H9 (cell line): ENCODE measurements around the gene TRMT61A. TPM values are rescaled to one million over a fixed set of nuclear protein-coding genes. Genes with fewer than 3 reads are reported as not detected.

Experiments used
- DNase-seq: peaks from one replicate; pipeline ENCODE4 v3.0.0-alpha.2; 2017
- H2AFZ ChIP-seq: one replicate; pipeline ENCODE4 v1.6.1; 2013; ENCODE audit warnings: mild to moderate bottlenecking, low read length, control low read depth, moderate library complexity
- H2AK5ac ChIP-seq: 2 replicates; pipeline ENCODE4 v1.6.1; 2013; ENCODE audit warnings: low read length, control low read depth, mixed read lengths; ENCODE audit not compliant: insufficient read length
- H2BK120ac ChIP-seq: one replicate; pipeline ENCODE4 v1.6.1; 2013; ENCODE audit warnings: low read depth, mild to moderate bottlenecking, low read length, control low read depth, inconsistent platforms; ENCODE audit not compliant: poor library complexity, severe bottlenecking
- H2BK12ac ChIP-seq: 2 replicates; pipeline ENCODE4 v1.6.1; 2013; ENCODE audit warnings: low read length, control low read depth, mixed read lengths, low read depth; ENCODE audit not compliant: insufficient read length
- H2BK15ac ChIP-seq: 2 replicates; pipeline ENCODE4 v1.6.1; 2013; ENCODE audit warnings: low read depth, low read length, control low read depth
- H2BK20ac ChIP-seq: one replicate; pipeline ENCODE4 v1.6.1; 2013; ENCODE audit warnings: low read depth, mild to moderate bottlenecking, low read length, control low read depth, inconsistent platforms; ENCODE audit not compliant: poor library complexity, severe bottlenecking
- H2BK5ac ChIP-seq: 2 replicates; pipeline ENCODE4 v1.6.1; 2013; ENCODE audit warnings: low read length, control low read depth, mixed read lengths; ENCODE audit not compliant: insufficient read length
- H3K14ac ChIP-seq: 2 replicates; pipeline ENCODE4 v1.6.1; 2013; ENCODE audit warnings: low read length, control low read depth; ENCODE audit not compliant: insufficient read depth
- H3K18ac ChIP-seq: 2 replicates; pipeline ENCODE4 v1.6.1; 2013; ENCODE audit warnings: low read depth, mild to moderate bottlenecking, mixed read lengths, low read length, control low read depth; ENCODE audit not compliant: insufficient read length
- H3K23ac ChIP-seq: 2 replicates; pipeline ENCODE4 v1.6.1; 2013; ENCODE audit warnings: low read length, control low read depth, mixed read lengths, low read depth; ENCODE audit not compliant: insufficient read length
- H3K23me2 ChIP-seq: 2 replicates; pipeline ENCODE4 v1.6.1; 2013; ENCODE audit warnings: low read depth, mild to moderate bottlenecking, mixed read lengths, low read length, control low read depth; ENCODE audit not compliant: insufficient read length, poor library complexity, severe bottlenecking
- H3K27ac ChIP-seq: 2 replicates; pipeline ENCODE4 v1.5.1; 2013; ENCODE audit warnings: low read length, control low read depth, mixed read lengths, low read depth; ENCODE audit not compliant: insufficient read length
- H3K27me3 ChIP-seq: 2 replicates; pipeline ENCODE4 v1.6.1; 2013; ENCODE audit warnings: low read length, control low read depth, inconsistent platforms; ENCODE audit not compliant: insufficient read depth
- H3K4ac ChIP-seq: 2 replicates; pipeline ENCODE4 v1.6.1; 2013; ENCODE audit warnings: low read depth, mild to moderate bottlenecking, control low read depth, inconsistent platforms, low read length, moderate library complexity
- H3K4me1 ChIP-seq: 2 replicates; pipeline ENCODE4 v1.6.1; 2013; ENCODE audit warnings: low read length, control low read depth, inconsistent platforms; ENCODE audit not compliant: insufficient read depth
- H3K4me2 ChIP-seq: 2 replicates; pipeline ENCODE4 v1.6.1; 2013; ENCODE audit warnings: low read length, control low read depth, mixed read lengths; ENCODE audit not compliant: insufficient read length, insufficient read depth
- H3K56ac ChIP-seq: 2 replicates; pipeline ENCODE4 v1.6.1; 2013; ENCODE audit warnings: low read depth, mild to moderate bottlenecking, mixed read lengths, low read length, control low read depth; ENCODE audit not compliant: insufficient read length
- H3K79me1 ChIP-seq: 2 replicates; pipeline ENCODE4 v1.6.1; 2013; ENCODE audit warnings: low read depth, mild to moderate bottlenecking, moderate library complexity, low read length, control low read depth, inconsistent platforms; ENCODE audit not compliant: insufficient read depth, poor library complexity, severe bottlenecking
- H3K79me2 ChIP-seq: 2 replicates; pipeline ENCODE4 v1.6.1; 2013; ENCODE audit warnings: low read length, control low read depth, inconsistent platforms; ENCODE audit not compliant: insufficient read depth
- H3K9ac ChIP-seq: 2 replicates; pipeline ENCODE4 v1.6.1; 2013; ENCODE audit warnings: low read length, control low read depth, mixed read lengths; ENCODE audit not compliant: insufficient read length; ENCODE audit errors: extremely low read depth
- H3K9me3 ChIP-seq: one replicate; pipeline ENCODE4 v1.6.1; 2013; ENCODE audit warnings: low read depth, low read length, inconsistent platforms; ENCODE audit not compliant: control insufficient read depth
- H3T11ph ChIP-seq: one replicate; pipeline ENCODE4 v1.6.1; 2013; ENCODE audit warnings: mild to moderate bottlenecking, low read length, control low read depth, inconsistent platforms
- H4K20me1 ChIP-seq: one replicate; pipeline ENCODE4 v1.6.1; 2013; ENCODE audit not compliant: control insufficient read depth, insufficient read length, insufficient read depth
- H4K5ac ChIP-seq: 2 replicates; pipeline ENCODE4 v1.6.1; 2013; ENCODE audit warnings: low read depth, mild to moderate bottlenecking, mixed read lengths, low read length, control low read depth; ENCODE audit not compliant: insufficient read length
- H4K8ac ChIP-seq: replicated peaks from 2 replicates; pipeline ENCODE4 v1.6.1; 2013; ENCODE audit warnings: low read length, control low read depth, mixed read lengths, low read depth; ENCODE audit not compliant: insufficient read length
- H4K91ac ChIP-seq: 2 replicates; pipeline ENCODE4 v1.6.1; 2013; ENCODE audit warnings: low read depth, mild to moderate bottlenecking, moderate library complexity, mixed read lengths, low read length, control low read depth; ENCODE audit not compliant: insufficient read length
- H3K27ac Mint-ChIP-seq, 3 experiments: 2 replicates in 2 of 3; 3 replicates in 1 of 3; pipeline ENCODE4 v1.8.0; 2020 to 2021; ENCODE audit warnings: mixed read lengths in 3 of 3, mild to moderate bottlenecking in 1 of 3, moderate library complexity in 1 of 3
- H3K27me3 Mint-ChIP-seq: 2 replicates; pipeline ENCODE4 v1.8.0; 2021; ENCODE audit warnings: low read depth, mild to moderate bottlenecking, moderate library complexity, mixed read lengths
- H3K36me3 Mint-ChIP-seq, 3 experiments: 2 replicates in 2 of 3; 3 replicates in 1 of 3; pipeline ENCODE4 v1.8.0; 2020 to 2021; ENCODE audit warnings: low read depth in 3 of 3, mixed read lengths in 3 of 3; ENCODE audit not compliant: insufficient read depth in 1 of 3
- H3K4me1 Mint-ChIP-seq, 2 experiments: 2 replicates each; pipeline ENCODE4 v1.8.0; 2020; ENCODE audit warnings: mixed read lengths in 2 of 2
- H3K4me3 Mint-ChIP-seq, 2 experiments: 2 replicates in 1 of 2; 3 replicates in 1 of 2; pipeline ENCODE4 v1.8.0; 2020 to 2021; ENCODE audit warnings: mild to moderate bottlenecking in 2 of 2, mixed read lengths in 2 of 2, moderate library complexity in 1 of 2
- H3K9me3 Mint-ChIP-seq, 2 experiments: 2 replicates in 1 of 2; 3 replicates in 1 of 2; pipeline ENCODE4 v1.8.0; 2020; ENCODE audit warnings: mild to moderate bottlenecking in 2 of 2, mixed read lengths in 2 of 2, moderate library complexity in 1 of 2
- CTCF ChIP-seq: fragments of 200-600 bp; sonication (generic); conservative IDR thresholded peaks from 3 replicates; pipeline ENCODE4 v1.8.0; 2021; ENCODE audit warnings: antibody characterized with exemption, mild to moderate bottlenecking
- WGBS: extraction: QIAGEN DNeasy Blood & Tissue Kit; methylation state at CpG from one replicate; pipeline ENCODE4 v1.1.7; 2013; ENCODE audit warnings: missing lambda C conversion rate, low lambda C conversion rate, mixed read lengths; ENCODE audit not compliant: insufficient read length; ENCODE audit errors: extremely low coverage; 5-methylcytosine and 5-hydroxymethylcytosine counted together
- total RNA-seq: library from RNA; stranded (reverse); gene quantifications from 2 replicates; pipeline ENCODE4 v1.2.1, GENCODE V29; 2021

TRMT61A gene
- total RNA-seq, 1 experiment from 2014 or later: 21.9 TPM

- no CpG with 5 or more reads among the region's 14 CpGs for WGBS
- peak overlapping the region; percentile 62 to 91 for H3K4me3 Mint-ChIP-seq
- Histone ChIP-seq H3T11ph (no peak overlapping the region), H3K27ac (no peak overlapping the region), H3K18ac (no peak overlapping the region), H2BK20ac (no peak overlapping the region), H3K9me3 (no peaks in the 10 kb centered on the region), H4K91ac (no peak overlapping the region), H3K56ac (no peak overlapping the region), H2BK5ac (no peak overlapping the region), H2AK5ac (no peak overlapping the region), H3K4ac (no peak overlapping the region), H3K27me3 (peaks cover 7% of the 10 kb centered on the region; the same call in 1 of the 2 replicates), H3K79me1 (peaks cover 13% of the 10 kb centered on the region), H3K9ac (no peak overlapping the region), H4K8ac (no peak overlapping the region), H3K4me2 (no peak overlapping the region), H2BK15ac (no peak overlapping the region), H2AFZ (no peak overlapping the region), H3K14ac (no peak overlapping the region), H2BK120ac (no peak overlapping the region), H4K20me1 (peaks cover 4% of the 10 kb centered on the region), H2BK12ac (no peak overlapping the region), H3K79me2 (peaks cover 10% of the 10 kb centered on the region; the same call in 1 of the 2 replicates), H3K4me1 (no peaks in the 10 kb centered on the region; the same call in 1 of the 2 replicates), H3K23ac (no peak overlapping the region), H3K23me2 (peaks cover 14% of the 10 kb centered on the region), H4K5ac (no peak overlapping the region)
- H3K9me3 Mint-ChIP-seq: peaks cover 4 to 5% of the 10 kb centered on the region in 2 experiments; a peak in 4 of 5 replicates
- peaks cover 1 to 8% (median 4%) of the 10 kb centered on the region in 3 experiments; a peak in 5 of 7 replicates for H3K36me3 Mint-ChIP-seq
- no peak for DNase-seq
- H3K27me3 Mint-ChIP-seq: peaks cover 35% of the 10 kb centered on the region
- H3K4me1 Mint-ChIP-seq: peaks cover 18 to 41% of the 10 kb centered on the region in 2 experiments
- no peak for TF ChIP-seq CTCF
- peak overlapping the region in 2 of 3 experiments; percentile 28 to 44; a peak in 3 of 7 replicates for H3K27ac Mint-ChIP-seq
Measured at GRCh38 chr14:103527408-103528145, 1.4 kb upstream of the TRMT61A start.
